ENCODE measurements around the gene OBSCN. TPM values are rescaled to one million over a fixed set of nuclear protein-coding genes. Genes with fewer than 3 reads are reported as not detected.

Gene OBSCN
- total RNA-seq, 2 experiments from 2014 or later, result 29.5 to 45.2 TPM

- DNase-seq (ENCODE audit: low spot score), result no peak
These were observed 448 bp upstream of the OBSCN start for GRCh38 chr1:228207381-228207810.

GRCh38 chr1:228208831-228209551 is 1.1 kb downstream of the OBSCN start:
- no peak overlapping the region for H3K4me3 ChIP-seq (ENCODE audit: low read depth, low read length, poor library complexity, severe bottlenecking)
- no peaks in the 10 kb centered on the region for H3K79me2 ChIP-seq (ENCODE audit: insufficient read depth, low read depth, low read length)
- ChIA-PET POLR2A (no interaction called here), CTCF (ENCODE audit: unreplicated experiment) (interaction anchor here (0.6 kb wide), 1 partner anchor 29 kb away, joined by 3 read pairs; no protein-coding TSS in a partner anchor)
- DNase-seq (ENCODE audit: low spot score), result no peak
- H2AFZ ChIP-seq (ENCODE audit: low read length), result no peak overlapping the region
- TF ChIP-seq, protein P1, sequence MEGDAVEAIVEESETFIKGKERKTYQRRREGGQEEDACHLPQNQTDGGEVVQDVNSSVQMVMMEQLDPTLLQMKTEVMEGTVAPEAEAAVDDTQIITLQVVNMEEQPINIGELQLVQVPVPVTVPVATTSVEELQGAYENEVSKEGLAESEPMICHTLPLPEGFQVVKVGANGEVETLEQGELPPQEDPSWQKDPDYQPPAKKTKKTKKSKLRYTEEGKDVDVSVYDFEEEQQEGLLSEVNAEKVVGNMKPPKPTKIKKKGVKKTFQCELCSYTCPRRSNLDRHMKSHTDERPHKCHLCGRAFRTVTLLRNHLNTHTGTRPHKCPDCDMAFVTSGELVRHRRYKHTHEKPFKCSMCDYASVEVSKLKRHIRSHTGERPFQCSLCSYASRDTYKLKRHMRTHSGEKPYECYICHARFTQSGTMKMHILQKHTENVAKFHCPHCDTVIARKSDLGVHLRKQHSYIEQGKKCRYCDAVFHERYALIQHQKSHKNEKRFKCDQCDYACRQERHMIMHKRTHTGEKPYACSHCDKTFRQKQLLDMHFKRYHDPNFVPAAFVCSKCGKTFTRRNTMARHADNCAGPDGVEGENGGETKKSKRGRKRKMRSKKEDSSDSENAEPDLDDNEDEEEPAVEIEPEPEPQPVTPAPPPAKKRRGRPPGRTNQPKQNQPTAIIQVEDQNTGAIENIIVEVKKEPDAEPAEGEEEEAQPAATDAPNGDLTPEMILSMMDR (conservative IDR thresholded peaks at IDR 0.05; ENCODE audit: low read length), result no peak
- no peak for TF ChIP-seq EZH2phosphoT487 (IDR thresholded peaks at IDR 0.05; ENCODE audit: borderline replicate concordance, low read depth, low read length)
- H4K20me1 ChIP-seq (ENCODE audit: insufficient read depth, low read length), result no peaks in the 10 kb centered on the region
- peaks cover 4% of the 10 kb centered on the region for H3K4me1 ChIP-seq (ENCODE audit: insufficient read depth, low read length, poor library complexity, severe bottlenecking)
- intact Hi-C loops (cut with micrococcal nuclease; ENCODE audit: unreplicated experiment), result no loop called here
- no peaks in the 10 kb centered on the region for H3K9me3 ChIP-seq (ENCODE audit: low read length)
- no peaks in the 10 kb centered on the region for H3K36me3 ChIP-seq (ENCODE audit: insufficient read depth, low read length)
- no TSS peak for BruUV-seq (replicated peaks)
- H3K4me2 ChIP-seq (ENCODE audit: low read length), result no peak overlapping the region
- H3K27ac ChIP-seq (ENCODE audit: low read depth, low read length, poor library complexity, severe bottlenecking), result no peak overlapping the region
- no peaks in the 10 kb centered on the region for H3K9me2 ChIP-seq (ENCODE audit: insufficient read depth, low read length)

More at GRCh38 chr1:228207381-228207810, 448 bp upstream of the OBSCN start:
- Histone ChIP-seq H3K4me2 (ENCODE audit: low read length) (no peak overlapping the region), H3K79me2 (ENCODE audit: insufficient read depth, low read depth, low read length) (no peaks in the 10 kb centered on the region), H3K4me3 (ENCODE audit: low read depth, low read length, poor library complexity, severe bottlenecking) (no peak overlapping the region), H3K9me3 (ENCODE audit: low read length) (no peaks in the 10 kb centered on the region), H2AFZ (ENCODE audit: low read length) (no peak overlapping the region), H3K27ac (ENCODE audit: low read depth, low read length, poor library complexity, severe bottlenecking) (no peak overlapping the region), H3K36me3 (ENCODE audit: insufficient read depth, low read length) (no peaks in the 10 kb centered on the region), H3K9me2 (ENCODE audit: insufficient read depth, low read length) (no peaks in the 10 kb centered on the region), H3K4me1 (ENCODE audit: insufficient read depth, low read length, poor library complexity, severe bottlenecking) (peaks cover under 1% of the 10 kb centered on the region), H4K20me1 (ENCODE audit: insufficient read depth, low read length) (no peaks in the 10 kb centered on the region)
- BruUV-seq (replicated peaks), result no TSS peak
- TF ChIP-seq EZH2phosphoT487 (IDR thresholded peaks at IDR 0.05; ENCODE audit: borderline replicate concordance, low read depth, low read length), result no peak
- TF ChIP-seq, protein P1 (conservative IDR thresholded peaks at IDR 0.05; ENCODE audit: low read length), result no peak
- intact Hi-C loops (cut with micrococcal nuclease; ENCODE audit: unreplicated experiment), result no loop called here
- ChIA-PET CTCF (ENCODE audit: unreplicated experiment) (no interaction called here), POLR2A (no interaction called here)

GRCh38 chr1:228209657-228210056 is 1.8 kb downstream of the OBSCN start:
- Histone ChIP-seq H3K36me3 (ENCODE audit: insufficient read depth, low read length) (no peaks in the 10 kb centered on the region), H3K79me2 (ENCODE audit: insufficient read depth, low read depth, low read length) (no peaks in the 10 kb centered on the region), H3K4me1 (ENCODE audit: insufficient read depth, low read length, poor library complexity, severe bottlenecking) (peaks cover 4% of the 10 kb centered on the region), H3K27ac (ENCODE audit: low read depth, low read length, poor library complexity, severe bottlenecking) (no peak overlapping the region), H2AFZ (ENCODE audit: low read length) (no peak overlapping the region), H3K9me2 (ENCODE audit: insufficient read depth, low read length) (no peaks in the 10 kb centered on the region), H3K9me3 (ENCODE audit: low read length) (no peaks in the 10 kb centered on the region), H3K4me3 (ENCODE audit: low read depth, low read length, poor library complexity, severe bottlenecking) (no peak overlapping the region), H4K20me1 (ENCODE audit: insufficient read depth, low read length) (no peaks in the 10 kb centered on the region), H3K4me2 (ENCODE audit: low read length) (no peak overlapping the region)
- POLR2A ChIA-PET, result interaction anchor here (0.6 kb wide), 1 partner anchor 61 kb away, joined by 4 read pairs; no protein-coding TSS in a partner anchor
- TF ChIP-seq EZH2phosphoT487 (IDR thresholded peaks at IDR 0.05; ENCODE audit: borderline replicate concordance, low read depth, low read length), result no peak
- TF ChIP-seq, protein P1 (conservative IDR thresholded peaks at IDR 0.05; ENCODE audit: low read length), result no peak
- BruUV-seq (replicated peaks), result no TSS peak
- intact Hi-C loops (cut with micrococcal nuclease; ENCODE audit: unreplicated experiment), result loop anchor here (5.0 kb wide), 1 partner anchor 308 kb away; no protein-coding TSS in a partner anchor
- DNase-seq (ENCODE audit: low spot score), result no peak
- CTCF ChIA-PET (ENCODE audit: unreplicated experiment), result no interaction called here

Data from OCI-LY7 (cell line).